K562 (cell line): ENCODE results near the gene SDR42E2. TPM values are rescaled to one million over a fixed set of nuclear protein-coding genes. Genes with fewer than 3 reads are reported as not detected.

Experiments used
- CREB5 ChIP-seq: fragments of 250-450 bp; sonication (Bioruptor Pico); IDR thresholded peaks from 2 replicates; pipeline ENCODE4 v1.5.0; 2020; ENCODE audit warnings: mild to moderate bottlenecking
- E2F3 ChIP-seq: fragments of 250-450 bp; sonication (Bioruptor Pico); IDR thresholded peaks from 2 replicates; pipeline ENCODE4 v1.4.0; 2020; ENCODE audit warnings: mild to moderate bottlenecking
- RCOR1 ChIP-seq, 2 experiments: IDR thresholded peaks; 2 replicates each; pipeline ENCODE4 v1.6.1; 2012; ENCODE audit warnings: low read depth in 2 of 2, low read length in 2 of 2, borderline replicate concordance in 1 of 2, improper control_type of control experiment in 1 of 2
- ZNF518B ChIP-seq: fragments of 250-450 bp; sonication (Bioruptor Pico); IDR thresholded peaks from 2 replicates; pipeline ENCODE4 v1.5.0; 2021; ENCODE audit warnings: mild to moderate bottlenecking, moderate library complexity
- polyA plus RNA-seq, 8 experiments: library from polyadenylated mRNA; depleted of rRNA in 4 of 8; stranded (reverse) in 5 of 8; unstranded in 3 of 8; fragments of >200 nt; fragmentation: Nextera tagmentation in 2 of 8; fragmentation: Illumina TruSeq in 1 of 8; extraction: Ambion mirVana in 2 of 8; extraction: Trizol in 1 of 8; gene quantifications; 2 replicates each; pipeline versions ENCODE4 v1.2.1 to v1.2.3, GENCODE V29; 2011 to 2014; ENCODE audit warnings: inconsistent platforms in 1 of 8, missing spikeins in 1 of 8
- total RNA-seq, 7 experiments: library from RNA; depleted of rRNA in 6 of 7; stranded (reverse); fragments of >200 nt in 6 of 7; fragmentation: Illumina TruSeq in 2 of 7; extraction: Trizol in 2 of 7; gene quantifications; 2 replicates each; pipeline versions ENCODE4 v1.2.1 to v1.2.3, GENCODE V29; 2011 to 2021; ENCODE audit warnings: low replicate concordance in 1 of 7

Gene SDR42E2
- total and polyA plus RNA-seq, 9 of the 15 experiments (the other 6 are each of a cell fraction or from before 2014, with no cell fraction given) = 0.03 to 0.07 (median 0.04) TPM; not detected in 4

GRCh38 chr16:22147853-22148252 is 14.5 kb upstream of the SDR42E2 start (continued):
- TF ChIP-seq RCOR1 (IDR thresholded peaks at IDR 0.05; ENCODE audit: borderline replicate concordance in 1 of 2, low read depth in 2 of 2, low read length in 2 of 2) (no peak), E2F3 (CRISPR knock-in tag) (no peak), CREB5 (CRISPR knock-in tag) (no peak), ZNF518B (CRISPR knock-in tag) (no peak)
- TF ChIP-seq, all 486 proteins: peak for 0
